ENCODE results near the gene INSYN2A.

DNA sequence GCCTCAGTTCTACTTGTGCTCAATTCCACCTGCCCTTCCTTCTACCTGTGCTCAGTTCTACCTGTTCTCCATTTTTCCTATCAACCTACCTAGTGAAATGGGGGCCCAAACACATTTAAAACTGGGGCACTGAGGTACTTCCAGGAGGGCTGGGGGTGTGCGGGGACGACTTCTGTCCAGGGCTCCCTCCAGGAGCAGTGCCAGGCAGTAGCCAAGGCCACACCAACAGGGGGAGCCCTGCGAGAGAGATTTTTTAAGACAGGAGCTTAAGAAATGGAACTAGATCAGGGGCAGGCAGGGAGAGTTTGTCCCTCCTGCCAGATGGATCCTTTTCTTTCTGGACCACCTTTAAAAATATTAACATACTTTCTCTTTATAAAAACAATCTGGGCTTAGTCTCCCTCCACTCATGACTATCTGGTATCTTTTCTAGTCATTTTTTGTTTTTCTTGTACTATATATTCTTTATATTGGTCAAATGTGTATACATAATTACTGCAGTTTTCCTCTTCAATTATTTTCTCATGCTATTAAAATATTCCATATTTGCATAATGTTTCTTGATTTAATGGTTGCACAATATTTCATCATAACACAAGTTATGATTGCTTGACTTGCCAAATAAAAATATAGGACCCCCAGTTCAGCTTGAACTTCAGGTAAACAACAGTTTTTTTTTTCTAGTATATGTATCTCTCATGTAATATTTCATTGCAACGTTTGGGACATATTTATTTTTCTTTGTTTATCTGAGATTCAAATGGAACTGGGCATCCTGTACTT, 47.3 kb upstream of the INSYN2A start:
- TF ChIP-seq EP300 (IDR thresholded peaks at IDR 0.05; ENCODE audit: low read depth) (no peak), POLR2A (IDR thresholded peaks at IDR 0.05) (no peak)
